Activated naive CD8-positive, alpha-beta T cell treated with anti-CD3 and anti-CD28 coated beads, Interleukin-2, amount 10 ng/mL, durations not matched to agents 7 days and 5 days (primary cell): ENCODE data around the gene COG3. TPM values are rescaled to one million over a fixed set of nuclear protein-coding genes. Genes with fewer than 3 reads are reported as not detected.

Experiments used
- ATAC-seq: fragments of 150-1000 bp; cut with Tn5 transposase; one replicate; pipeline ENCODE4 v1.10.0; 2021; ENCODE audit warnings: low read depth, moderate library complexity
- POLR2A ChIA-PET: fragments of 350-600 bp; sonication (Branson Sonifier 250); formaldehyde crosslinking; loops from one replicate; lab custom pipeline; 2021; ENCODE audit warnings: antibody characterized with exemption; lab: Charles Lee
- DNase-seq: peaks from one replicate; pipeline ENCODE4 v3.0.0; 2021
- H3K27ac Mint-ChIP-seq: one replicate; pipeline ENCODE4 v1.8.0; 2022; ENCODE audit warnings: mild to moderate bottlenecking, mixed read lengths
- H3K27me3 Mint-ChIP-seq: one replicate; pipeline ENCODE4 v1.8.0; 2022; ENCODE audit warnings: mild to moderate bottlenecking, moderate library complexity, mixed read lengths
- H3K36me3 Mint-ChIP-seq: one replicate; pipeline ENCODE4 v1.8.0; 2021; ENCODE audit warnings: mild to moderate bottlenecking, mixed read lengths
- H3K4me1 Mint-ChIP-seq: one replicate; pipeline ENCODE4 v1.8.0; 2021; ENCODE audit warnings: mixed read lengths
- H3K4me3 Mint-ChIP-seq: one replicate; pipeline ENCODE4 v1.8.0; 2022; ENCODE audit warnings: mild to moderate bottlenecking, moderate library complexity, mixed read lengths
- H3K9me3 Mint-ChIP-seq: one replicate; pipeline ENCODE4 v1.8.0; 2021; ENCODE audit warnings: mixed read lengths
- total RNA-seq, 2 experiments: library from RNA; stranded (reverse); gene quantifications; one replicate each; pipeline ENCODE4 v1.2.3, GENCODE V29; 2021

Gene COG3
- total RNA-seq, 2 experiments from 2014 or later = 26.2 to 28.4 TPM

DNA sequence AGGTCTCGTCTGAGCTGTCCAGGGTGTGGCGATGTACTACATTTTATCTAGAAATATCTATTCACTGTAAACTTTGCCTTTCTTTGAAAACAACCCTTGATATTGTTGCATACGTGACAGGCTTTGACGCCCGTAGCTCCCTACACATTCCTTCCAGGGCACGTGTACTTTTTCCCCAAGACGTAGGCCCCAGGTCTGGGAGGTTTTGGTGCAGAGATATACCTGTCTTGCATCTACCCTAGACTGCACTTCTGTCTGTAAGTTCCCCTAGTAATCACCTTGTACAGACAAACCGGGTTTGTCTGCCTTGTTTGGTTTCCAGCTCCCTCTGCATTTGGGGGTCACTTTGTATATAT, 81.6 kb downstream of the COG3 start:
- DNase-seq (no peak), ATAC-seq (no peak)
- no peaks in the 10 kb centered on the region for H3K9me3 Mint-ChIP-seq
- POLR2A ChIA-PET = no interaction called here
- no peak overlapping the region for H3K4me3 Mint-ChIP-seq
- H3K4me1 Mint-ChIP-seq = no peaks in the 10 kb centered on the region
- H3K27ac Mint-ChIP-seq = no peak overlapping the region
- no peaks in the 10 kb centered on the region for H3K36me3 Mint-ChIP-seq
- peaks cover 11% of the 10 kb centered on the region for H3K27me3 Mint-ChIP-seq

DNA sequence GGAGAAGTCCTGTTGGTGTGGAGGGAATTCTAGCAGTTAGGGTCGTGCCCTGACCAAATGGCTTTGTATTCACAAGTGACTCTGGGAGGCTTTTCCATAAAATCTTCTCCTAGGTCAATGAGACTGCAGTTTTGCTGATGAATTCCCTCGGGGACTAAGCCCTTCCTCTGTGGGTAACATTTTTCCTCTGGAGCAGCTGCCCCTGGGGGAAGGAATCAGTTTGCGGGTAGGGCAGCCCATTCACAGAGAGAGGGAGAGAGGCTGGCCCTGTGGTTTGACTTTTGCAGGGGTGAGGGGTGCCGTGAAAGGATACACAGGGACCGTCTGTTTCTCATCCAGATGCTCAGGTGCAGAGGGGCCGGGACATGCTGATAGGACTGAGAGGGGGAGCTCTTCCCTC, 83.5 kb downstream of the COG3 start:
- POLR2A ChIA-PET = no interaction called here
- ATAC-seq (no peak), DNase-seq (no peak)
- Mint-ChIP-seq H3K4me3 (no peak overlapping the region), H3K4me1 (no peaks in the 10 kb centered on the region), H3K27ac (no peak overlapping the region), H3K36me3 (no peaks in the 10 kb centered on the region), H3K9me3 (no peaks in the 10 kb centered on the region), H3K27me3 (peaks cover 18% of the 10 kb centered on the region)

DNA sequence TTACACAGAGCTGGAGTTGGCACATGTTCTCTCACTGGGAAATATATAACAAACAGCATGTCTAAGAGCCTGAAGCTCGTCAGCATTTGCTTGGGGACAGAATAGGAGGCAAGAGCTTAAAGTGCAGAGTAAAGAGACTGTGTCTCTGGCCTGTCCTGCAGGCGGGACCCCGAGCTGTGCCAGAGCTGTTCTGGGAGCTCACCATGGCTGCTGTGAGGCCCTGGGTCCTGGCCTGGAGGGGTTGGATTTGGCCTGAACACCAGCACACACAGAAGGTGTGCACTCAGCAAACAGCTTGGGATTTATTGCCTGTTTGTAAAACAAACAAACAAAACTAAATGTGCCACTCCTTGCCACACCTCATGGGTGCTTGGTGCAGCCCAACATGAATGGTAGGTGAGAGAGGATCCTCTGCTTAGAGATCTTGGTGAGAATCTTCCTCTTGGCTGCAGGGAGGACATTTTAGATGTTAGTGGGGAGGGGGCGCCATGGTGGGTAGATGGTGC, 89.9 kb downstream of the COG3 start:
- peaks cover 15% of the 10 kb centered on the region for H3K27me3 Mint-ChIP-seq
- no peaks in the 10 kb centered on the region for H3K9me3 Mint-ChIP-seq
- no peak for DNase-seq
- no peak overlapping the region for H3K27ac Mint-ChIP-seq
- POLR2A ChIA-PET = no interaction called here
- H3K4me3 Mint-ChIP-seq = no peak overlapping the region
- H3K36me3 Mint-ChIP-seq = no peaks in the 10 kb centered on the region
- H3K4me1 Mint-ChIP-seq = no peaks in the 10 kb centered on the region
- no peak for ATAC-seq

DNA sequence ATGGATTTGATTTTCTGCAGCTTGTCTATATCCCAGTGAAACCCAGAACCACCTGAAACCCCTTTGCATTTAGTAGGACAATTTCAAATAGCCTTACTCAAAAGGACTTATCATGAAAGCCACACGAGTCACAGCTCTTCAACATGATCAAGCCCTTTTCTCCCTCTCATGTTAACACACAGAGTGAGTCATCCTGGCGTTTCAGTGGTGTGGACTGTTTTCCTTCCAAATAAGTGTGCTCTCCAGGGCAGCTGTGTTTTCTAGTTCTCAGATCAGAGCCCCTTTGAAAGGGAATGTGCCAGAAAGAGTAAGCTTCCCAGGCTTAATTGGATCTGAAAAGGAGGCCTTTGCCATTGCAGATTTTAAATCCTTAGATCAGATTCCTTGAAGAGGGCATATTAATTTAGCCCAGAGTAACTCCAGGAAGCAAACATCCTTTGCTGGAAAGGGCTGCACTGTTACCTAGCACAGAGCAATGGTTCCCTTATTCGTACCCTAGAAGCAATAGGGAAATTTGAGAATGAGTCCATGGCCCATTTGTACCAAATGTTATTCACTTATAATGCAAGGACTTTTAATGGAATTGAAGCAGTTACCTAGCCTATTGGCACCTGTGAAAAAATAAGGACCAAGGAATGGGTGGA, 99.5 kb downstream of the COG3 start:
- Mint-ChIP-seq H3K4me1 (peaks cover 2% of the 10 kb centered on the region), H3K4me3 (no peak overlapping the region), H3K27me3 (peaks cover 4% of the 10 kb centered on the region), H3K27ac (no peak overlapping the region), H3K36me3 (no peaks in the 10 kb centered on the region), H3K9me3 (peaks cover 4% of the 10 kb centered on the region)
- DNase-seq (no peak), ATAC-seq (no peak)
- POLR2A ChIA-PET = no interaction called here

DNA sequence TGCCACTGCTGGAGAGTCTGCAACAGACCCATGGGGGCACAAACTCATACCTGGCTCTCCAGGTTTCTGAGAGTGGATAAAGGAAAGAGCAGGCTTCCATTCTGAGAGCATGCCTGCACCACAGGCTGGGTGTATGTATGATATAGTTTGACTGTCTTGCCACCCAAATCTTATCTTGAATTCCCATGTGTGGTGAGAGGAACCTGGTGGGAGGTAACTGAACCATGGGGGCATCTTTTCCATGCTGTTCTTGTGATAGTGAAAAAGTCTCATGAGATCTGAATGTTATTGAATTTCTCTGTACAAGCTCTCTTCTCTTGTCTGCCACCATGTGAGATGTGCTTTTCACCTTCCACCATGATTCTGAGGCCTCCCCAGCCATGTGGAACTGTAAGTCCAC, 100.6 kb downstream of the COG3 start:
- POLR2A ChIA-PET = no interaction called here
- DNase-seq = no peak
- Mint-ChIP-seq H3K27ac (no peak overlapping the region), H3K4me1 (no peaks in the 10 kb centered on the region), H3K36me3 (no peaks in the 10 kb centered on the region), H3K4me3 (no peak overlapping the region), H3K9me3 (peaks cover 1% of the 10 kb centered on the region), H3K27me3 (peaks cover 4% of the 10 kb centered on the region)
- no peak for ATAC-seq

DNA sequence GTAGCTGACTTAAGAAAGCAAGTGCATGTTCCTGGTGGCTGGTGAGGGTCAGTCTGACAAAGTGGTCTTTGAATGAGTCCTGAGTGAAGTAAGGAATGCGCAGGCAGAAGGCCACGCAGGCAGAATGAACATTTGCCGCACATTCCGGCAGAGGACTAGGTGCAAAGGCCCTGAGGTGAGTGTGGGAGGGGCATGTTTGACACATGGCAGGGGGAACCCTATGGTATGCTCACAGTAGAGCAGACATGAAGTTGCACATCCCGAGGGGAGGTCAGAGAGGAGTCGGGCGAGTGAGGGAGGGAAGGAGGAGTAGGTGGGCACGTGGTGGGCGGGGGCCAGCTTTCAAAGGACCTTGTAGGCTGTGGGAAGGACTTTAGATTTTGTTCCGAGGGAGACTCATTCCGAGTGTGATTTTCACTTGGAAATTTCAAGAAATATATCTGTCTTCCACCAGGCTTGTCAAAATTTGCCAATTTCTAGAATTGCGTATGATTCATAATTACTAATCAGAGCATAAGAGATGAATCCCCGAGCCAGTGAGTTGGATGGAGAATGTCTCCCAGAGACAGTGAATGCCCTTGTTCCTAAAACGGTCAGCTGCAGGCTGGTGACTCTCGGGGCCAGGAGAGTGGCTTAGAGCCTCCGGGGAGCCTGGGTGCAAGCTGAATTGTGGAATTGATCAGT, 110.5 kb downstream of the COG3 start:
- Mint-ChIP-seq H3K4me1 (no peaks in the 10 kb centered on the region), H3K27ac (no peak overlapping the region), H3K27me3 (peaks cover 5% of the 10 kb centered on the region), H3K9me3 (no peaks in the 10 kb centered on the region), H3K36me3 (no peaks in the 10 kb centered on the region), H3K4me3 (no peak overlapping the region)
- POLR2A ChIA-PET = no interaction called here
- DNase-seq (no peak), ATAC-seq (no peak)

DNA sequence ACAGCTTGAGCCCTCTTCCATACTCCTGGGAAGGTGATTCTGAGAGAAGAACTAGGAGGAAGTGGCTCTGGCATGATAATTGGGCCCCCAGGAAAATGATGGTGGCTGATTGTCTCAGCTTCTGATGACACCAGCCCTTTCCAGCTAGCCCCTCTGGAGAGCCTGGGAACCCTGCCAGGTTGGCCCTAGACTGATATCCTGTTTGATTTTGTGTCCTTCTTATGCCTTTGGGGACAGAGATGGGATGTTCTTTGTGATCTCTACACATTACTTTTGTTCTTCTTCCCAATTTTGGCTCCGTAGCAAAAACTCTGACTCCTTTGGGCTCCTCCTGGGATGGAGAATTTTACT, 111.1 kb downstream of the COG3 start:
- H3K4me1 Mint-ChIP-seq = no peaks in the 10 kb centered on the region
- H3K27me3 Mint-ChIP-seq = peaks cover 5% of the 10 kb centered on the region
- ATAC-seq (no peak), DNase-seq (no peak)
- H3K36me3 Mint-ChIP-seq = no peaks in the 10 kb centered on the region
- no peak overlapping the region for H3K27ac Mint-ChIP-seq
- POLR2A ChIA-PET = no interaction called here
- no peaks in the 10 kb centered on the region for H3K9me3 Mint-ChIP-seq
- H3K4me3 Mint-ChIP-seq = no peak overlapping the region

DNA sequence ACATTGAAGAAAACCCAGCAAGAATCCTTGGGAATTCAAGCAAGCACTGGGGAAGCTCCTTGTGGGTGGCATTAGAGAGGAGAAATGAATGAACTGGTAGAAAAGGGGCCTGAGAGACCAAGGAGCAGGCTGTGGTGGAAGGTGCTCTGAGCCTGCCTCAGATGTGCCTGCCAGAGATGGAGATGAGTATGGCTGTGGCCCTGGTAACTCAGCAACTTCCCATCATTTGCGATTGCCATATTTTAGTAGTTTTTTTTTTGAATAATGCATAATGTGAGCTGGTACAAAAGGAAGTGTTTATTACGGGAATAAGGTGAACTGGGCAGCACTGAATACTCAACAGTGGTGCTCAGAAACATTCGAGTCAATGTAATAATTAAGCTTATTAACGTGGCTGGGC, 111.7 kb downstream of the COG3 start:
- Mint-ChIP-seq H3K27me3 (peaks cover 9% of the 10 kb centered on the region), H3K4me3 (no peak overlapping the region), H3K27ac (no peak overlapping the region), H3K36me3 (no peaks in the 10 kb centered on the region), H3K4me1 (no peaks in the 10 kb centered on the region), H3K9me3 (no peaks in the 10 kb centered on the region)
- ATAC-seq = no peak
- POLR2A ChIA-PET = no interaction called here
- no peak for DNase-seq

DNA sequence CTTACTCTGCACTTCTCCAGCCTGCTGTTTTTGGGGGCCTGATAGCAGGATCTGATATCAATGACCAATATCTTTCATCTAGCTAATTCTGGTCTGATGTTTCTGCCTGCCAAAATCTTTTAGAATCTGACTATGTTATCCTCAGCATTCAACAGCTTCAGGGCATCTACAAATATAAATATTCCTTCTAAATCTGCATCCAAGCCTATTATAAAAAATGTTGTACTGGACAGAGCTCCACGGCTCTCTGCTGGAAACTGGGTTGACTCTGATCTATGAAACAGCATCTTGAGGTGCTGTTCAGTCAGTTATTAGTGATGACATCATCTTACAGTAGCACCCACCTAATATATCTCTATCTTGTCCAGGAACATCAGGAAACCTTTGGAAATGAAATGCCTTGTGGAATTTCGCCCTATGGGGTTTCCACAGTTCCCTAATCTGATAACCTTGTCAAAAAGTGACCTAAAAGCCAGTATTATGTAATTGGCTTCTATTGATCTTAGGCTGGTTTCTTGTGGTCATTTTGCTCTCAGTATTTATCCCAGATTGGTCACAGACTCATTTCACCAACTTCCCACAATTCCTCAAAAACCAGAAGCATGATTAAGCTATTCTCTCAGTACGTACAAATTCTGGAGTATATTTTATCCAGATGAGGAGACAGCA, 117.8 kb downstream of the COG3 start:
- Mint-ChIP-seq H3K36me3 (no peaks in the 10 kb centered on the region), H3K27ac (no peak overlapping the region), H3K27me3 (peaks cover 13% of the 10 kb centered on the region), H3K4me1 (no peaks in the 10 kb centered on the region), H3K9me3 (no peaks in the 10 kb centered on the region), H3K4me3 (no peak overlapping the region)
- ATAC-seq (no peak), DNase-seq (no peak)
- POLR2A ChIA-PET = no interaction called here

DNA sequence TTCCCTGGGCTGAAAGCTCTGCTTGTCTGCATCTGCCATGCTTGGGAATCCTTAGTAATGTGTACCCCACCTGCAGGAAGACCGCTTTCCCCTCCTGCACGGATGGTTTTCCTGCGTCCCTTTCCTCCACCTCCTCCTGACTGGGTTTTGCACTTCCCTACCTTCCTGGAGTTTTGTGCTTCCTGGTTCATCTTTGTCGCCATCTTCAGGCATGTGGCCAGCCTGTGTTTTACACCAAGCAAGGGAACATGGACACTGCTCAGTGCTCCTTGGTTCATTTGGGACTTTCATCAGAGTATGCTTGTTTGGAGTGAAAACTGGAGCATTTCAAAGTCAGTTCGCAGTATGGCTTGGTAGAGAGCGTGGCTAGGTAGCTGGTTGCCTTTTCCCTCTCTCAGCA, 120.1 kb downstream of the COG3 start:
- Mint-ChIP-seq H3K4me3 (no peak overlapping the region), H3K27ac (no peak overlapping the region), H3K27me3 (peaks cover 10% of the 10 kb centered on the region), H3K36me3 (no peaks in the 10 kb centered on the region), H3K4me1 (no peaks in the 10 kb centered on the region), H3K9me3 (no peaks in the 10 kb centered on the region)
- POLR2A ChIA-PET = no interaction called here
- DNase-seq (no peak), ATAC-seq (no peak)

Other genes with a start within 250 kb of the COG3 start
- gene TPT1, start 123.8 kb upstream of the COG3 start, total RNA-seq = 1,000 to 10,000 TPM; 5,393 to 5,681 TPM
- gene SLC25A30, start 46.6 kb upstream of the COG3 start, total RNA-seq = 10 to 100 TPM; 18.6 to 19.6 TPM
- gene ERICH6B, start 150.8 kb downstream of the COG3 start, total RNA-seq = not detected
- not detected for gene CBY2, start 237.4 kb downstream of the COG3 start, total RNA-seq